T1000 (cell line): ENCODE measurements around the gene FTO.

Source experiments
- DNase-seq: peaks from one replicate; lab custom pipeline; 2025; ENCODE audit warnings: mixed read lengths; lab: John Stamatoyannopoulos, UW

Gene FTO

DNA sequence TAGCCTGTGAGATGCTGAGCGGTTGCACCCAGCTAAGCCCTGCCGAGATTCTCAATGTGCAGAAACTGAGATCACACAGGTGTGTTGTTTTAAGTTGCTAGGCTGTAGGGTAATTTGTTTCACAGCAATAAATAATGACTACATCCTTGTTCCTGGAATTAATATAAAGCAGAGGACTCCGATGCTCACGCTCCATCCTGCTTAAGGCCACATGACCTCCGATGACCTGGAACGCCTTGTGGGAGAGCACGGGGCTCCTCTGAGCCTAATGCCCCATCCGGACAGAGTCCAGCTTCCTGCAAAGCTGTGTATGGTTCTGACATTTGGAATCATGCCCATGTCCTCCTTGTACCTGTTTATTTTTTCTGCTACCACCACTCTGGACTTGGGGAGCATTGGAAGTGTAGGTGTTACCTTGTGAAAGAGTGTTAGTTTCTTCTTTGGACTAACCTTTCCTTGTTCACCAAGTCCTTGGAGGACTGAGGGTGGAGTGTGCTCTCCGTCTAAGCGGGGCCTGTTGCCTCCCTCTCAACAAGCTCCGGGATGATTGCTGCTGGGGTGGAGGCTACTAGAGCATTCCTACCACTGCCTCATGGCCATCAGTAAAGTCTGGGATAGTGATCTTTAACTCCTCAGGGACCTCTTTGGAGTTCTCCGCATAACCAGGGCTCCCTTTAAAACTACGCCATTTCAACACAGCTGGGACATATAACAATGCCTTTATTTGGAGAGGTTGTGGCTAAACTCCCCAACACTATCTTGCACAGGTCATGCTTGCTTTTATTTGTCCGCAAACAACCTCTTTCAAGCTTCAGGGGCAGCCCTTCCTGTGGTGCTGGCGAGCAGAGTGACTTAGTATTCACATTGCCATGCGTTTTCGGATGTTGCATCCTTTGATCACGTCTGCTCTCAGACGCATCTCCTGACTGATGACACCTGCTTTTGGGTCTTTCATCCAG lies 457.3 kb downstream of the FTO start:
- no peak for DNase-seq

DNA sequence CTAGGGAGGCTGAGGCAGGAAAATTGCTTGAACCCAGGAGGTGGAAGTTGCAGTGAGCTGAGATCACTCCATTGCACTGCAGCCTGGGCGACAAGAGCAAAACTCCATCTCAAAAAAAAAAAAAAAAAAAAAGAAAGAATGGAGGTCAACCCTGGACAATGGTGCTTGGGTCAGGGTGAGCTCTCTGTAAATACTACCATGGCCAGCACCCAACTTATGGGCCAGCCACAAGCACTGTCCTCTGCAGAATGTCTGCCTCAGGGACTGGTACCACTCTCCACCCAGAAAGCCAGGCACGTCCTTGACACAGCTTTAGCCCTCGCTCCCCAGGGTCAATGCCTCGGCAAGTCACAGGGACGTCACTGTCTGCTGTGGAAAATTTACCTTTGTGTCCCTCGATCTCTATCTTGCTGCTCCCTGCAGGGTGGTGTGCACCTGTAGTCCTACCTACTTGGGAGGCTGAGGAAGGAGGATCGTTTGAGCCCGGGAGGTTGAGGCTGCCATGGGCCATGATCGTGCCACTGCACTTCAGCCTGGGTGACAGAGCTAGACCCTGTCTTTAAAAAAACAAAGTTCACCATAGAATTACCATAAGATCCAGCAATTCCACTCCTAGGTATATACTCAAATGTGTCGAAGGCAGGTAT lies 459.4 kb downstream of the FTO start:
- no peak for DNase-seq

DNA sequence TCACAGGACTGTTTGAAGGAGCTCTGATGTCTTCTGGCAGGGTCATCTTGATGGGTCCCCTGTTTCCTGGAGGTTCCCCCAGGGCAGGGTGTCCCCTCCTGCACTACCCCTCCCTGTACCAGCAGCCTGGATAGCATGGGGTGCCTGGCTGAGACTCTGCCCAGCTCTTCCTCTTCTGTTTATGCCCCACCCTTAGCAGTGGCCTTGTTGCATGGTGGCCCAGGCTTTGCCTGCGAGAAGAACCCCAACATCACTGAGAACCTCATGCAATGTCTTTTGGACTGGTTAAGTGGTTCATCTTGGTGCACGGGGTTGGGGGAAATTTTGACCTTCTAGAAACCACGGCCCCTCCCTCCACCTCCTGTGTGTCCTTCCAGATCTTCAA lies 460.8 kb downstream of the FTO start:
- DNase-seq = no peak

DNA sequence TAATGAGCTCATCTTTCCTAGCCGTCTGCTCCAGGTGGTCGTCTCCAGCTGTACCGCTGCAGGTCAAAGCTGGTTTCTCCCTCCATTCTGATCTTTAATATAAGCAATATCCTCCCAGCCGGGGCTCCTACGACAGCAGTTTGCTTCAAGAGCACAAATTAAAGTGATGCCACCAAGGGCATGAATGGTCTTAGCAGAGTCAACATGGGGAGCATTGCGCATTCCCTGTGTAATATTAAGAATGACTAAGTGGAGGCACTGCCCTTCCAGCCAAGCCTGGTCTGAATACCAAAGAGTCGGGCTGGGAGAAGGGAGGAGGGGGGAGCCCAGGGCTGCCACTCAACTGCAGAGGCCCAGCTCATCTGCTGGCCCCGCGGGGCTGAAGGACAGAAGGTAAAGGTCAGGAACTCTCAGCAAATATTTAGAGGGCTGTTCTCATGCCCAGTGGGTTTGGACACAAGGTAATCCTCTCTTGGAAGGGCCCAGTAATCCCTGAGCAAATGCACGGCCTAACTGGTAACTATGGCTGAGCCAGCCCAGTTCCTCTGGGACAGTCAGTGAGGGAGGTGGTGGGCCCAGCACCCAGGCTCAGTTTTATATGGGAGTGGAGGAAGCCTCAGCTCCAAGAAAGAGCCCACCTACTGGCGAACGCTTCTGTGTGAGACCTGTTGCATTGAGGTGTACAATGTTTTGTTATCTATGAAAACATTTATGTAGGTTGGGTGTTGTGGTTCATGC lies 461.4 kb downstream of the FTO start:
- DNase-seq = no peak

DNA sequence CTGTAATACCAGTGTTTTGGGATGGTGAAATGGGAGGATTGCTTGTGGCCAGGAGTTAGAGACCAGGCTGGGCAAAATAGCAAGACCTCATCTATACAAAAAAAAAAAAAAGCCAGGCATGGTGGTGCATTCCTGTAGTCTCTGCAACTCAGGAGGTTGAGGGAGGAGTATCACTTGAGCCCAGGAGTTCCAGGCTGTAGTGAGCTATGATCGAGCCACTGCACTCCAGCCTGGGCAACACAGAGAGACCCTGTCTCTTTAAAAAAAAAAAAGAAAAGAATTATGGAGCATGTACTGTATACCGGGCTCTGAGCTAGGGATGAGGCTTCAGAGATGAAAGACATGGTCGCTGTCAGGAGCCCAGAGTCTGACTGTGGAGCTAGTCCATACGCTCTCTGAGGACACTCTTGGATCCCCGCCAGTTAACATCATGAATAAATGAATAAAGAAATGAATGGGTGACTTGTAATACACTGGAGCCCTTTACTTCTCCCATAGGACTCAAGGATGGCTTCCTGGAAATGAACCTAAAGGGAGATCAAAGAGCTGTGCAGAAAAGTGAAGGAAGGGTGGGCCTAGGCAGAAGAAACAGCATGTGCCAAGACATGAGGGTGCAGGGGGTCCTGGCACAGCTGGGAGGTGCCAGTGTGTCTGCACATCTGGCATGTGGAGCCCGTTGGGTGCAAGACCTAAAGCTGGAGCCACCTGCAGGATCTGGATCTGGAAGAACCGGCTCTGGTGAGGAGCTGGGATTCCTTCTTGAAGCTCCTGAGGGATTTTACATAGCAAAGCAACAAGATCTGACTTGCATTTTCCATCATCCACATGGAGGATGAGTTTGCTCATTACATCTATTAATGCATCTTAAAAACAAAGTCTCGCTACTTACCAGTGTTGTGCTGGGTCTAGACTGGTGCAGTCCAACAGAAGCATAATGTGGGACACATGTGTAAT lies 462.2 kb downstream of the FTO start:
- no peak for DNase-seq

DNA sequence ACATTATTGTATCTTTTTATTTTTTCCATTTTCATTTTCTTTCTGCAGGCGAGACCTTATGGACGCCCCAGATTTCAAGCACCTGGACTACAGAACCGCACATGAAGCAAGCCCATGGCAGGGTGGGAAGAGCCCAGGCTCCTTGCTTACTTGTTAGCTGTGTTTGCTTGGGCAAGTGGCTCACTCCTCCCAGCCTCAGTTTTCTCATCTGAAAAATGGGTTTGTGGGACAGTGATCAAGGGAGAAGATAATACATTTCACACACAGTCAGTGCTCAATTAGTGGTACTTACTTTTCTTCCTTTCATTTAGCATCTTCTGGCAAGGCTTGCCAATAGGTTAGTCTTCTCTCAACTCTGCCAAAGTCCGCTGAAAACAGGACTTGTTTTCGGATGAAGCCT lies 465.2 kb downstream of the FTO start:
- DNase-seq = no peak

DNA sequence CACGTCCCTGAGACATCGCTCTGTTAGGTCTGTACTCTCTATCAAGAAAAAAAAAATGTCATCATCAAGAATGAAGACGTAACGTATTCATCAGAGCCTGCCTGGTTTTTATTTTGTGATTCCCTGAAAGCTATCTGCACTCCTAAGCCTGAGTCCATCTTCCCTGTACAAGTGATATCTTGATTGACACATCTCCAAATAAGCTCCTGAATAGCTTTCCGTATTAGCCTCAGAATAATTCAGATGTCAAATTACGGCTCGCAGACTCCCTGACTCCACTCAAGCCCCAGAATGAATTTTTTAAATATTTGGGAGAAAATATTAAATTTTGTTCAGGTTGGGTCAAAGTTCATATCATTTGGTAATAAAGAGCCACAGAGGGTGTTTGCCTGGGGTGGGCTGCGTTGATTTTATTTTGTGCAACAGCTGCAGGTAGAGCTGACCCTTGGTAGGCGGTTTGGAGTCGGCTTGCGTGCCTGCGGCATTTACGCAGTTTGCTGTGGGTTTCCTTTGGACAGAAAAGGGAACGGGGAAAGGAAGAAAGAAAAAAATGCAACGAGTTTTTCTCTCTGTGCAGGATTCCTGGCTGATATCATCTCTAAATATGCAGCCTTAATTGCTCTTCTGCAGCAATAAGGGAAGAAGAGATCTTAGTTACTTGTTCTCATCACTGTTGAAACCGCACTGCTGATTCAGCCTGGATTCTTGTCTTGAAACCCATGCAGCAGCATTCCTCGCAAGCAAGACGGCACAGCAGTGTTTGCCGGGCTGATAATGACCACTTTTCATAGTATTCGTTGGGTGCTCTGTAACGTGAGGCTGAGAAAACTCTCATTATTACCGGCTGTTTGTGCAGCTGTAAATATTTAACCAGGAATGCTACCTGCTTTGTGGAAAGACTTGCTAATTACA lies 467.9 kb downstream of the FTO start:
- no peak for DNase-seq

DNA sequence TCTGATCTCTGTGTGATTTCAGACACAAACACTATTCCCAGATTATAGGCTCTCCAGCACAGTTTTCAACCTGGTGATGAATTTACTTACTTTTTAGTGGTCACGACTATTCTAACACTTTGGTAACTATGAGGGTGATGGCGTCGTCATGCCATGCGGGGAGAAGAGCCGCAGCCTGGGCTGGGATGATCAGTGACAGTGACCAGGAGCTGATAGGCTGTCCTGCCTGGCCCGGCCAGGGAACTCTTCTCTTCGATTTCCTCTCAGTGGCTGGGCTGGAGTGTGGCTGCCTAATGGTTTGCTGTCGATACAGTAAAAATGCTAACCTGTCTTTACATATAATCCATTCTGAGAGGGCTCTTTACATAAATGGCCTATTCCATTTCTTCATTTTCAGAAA lies 469.5 kb downstream of the FTO start:
- DNase-seq = no peak

DNA sequence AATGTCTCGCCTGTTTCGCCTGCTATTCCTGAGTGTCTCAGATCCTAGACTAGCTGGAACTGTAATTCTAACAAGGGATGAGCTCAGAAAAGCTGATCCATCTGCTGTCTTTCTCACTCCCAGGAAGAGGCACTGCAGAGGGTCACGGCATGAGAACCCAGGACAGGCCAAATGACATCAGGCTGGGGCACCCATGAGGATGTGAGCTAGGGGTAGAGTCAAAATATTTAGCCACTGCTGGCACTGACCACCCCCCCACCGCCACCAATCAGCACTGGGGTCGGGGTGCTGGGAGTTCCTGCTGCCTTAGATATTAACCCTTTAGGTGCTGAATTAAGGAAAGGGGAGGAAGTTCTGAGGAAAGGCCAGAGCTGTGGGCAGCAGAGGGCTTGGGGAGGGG lies 470.2 kb downstream of the FTO start:
- DNase-seq = no peak

DNA sequence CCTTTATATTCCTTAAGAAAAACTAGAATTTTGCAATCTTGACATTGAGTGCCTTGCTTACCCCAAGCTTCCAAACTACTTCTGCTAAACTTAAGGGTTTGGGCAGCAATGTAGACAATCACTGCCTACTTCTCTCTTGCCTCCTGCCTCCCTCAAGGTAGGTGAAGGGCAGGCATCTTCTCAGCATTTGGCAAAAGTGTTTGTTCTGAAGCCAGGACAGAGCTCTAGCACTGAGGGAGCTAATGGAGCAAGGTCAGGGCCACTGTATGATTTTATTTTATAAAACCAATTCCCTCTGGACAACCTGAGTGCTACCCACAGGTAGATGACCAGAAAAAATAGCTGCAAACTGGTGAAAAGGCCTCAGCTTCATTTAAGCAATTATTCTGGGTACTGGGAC lies 470.8 kb downstream of the FTO start:
- no peak for DNase-seq

DNA sequence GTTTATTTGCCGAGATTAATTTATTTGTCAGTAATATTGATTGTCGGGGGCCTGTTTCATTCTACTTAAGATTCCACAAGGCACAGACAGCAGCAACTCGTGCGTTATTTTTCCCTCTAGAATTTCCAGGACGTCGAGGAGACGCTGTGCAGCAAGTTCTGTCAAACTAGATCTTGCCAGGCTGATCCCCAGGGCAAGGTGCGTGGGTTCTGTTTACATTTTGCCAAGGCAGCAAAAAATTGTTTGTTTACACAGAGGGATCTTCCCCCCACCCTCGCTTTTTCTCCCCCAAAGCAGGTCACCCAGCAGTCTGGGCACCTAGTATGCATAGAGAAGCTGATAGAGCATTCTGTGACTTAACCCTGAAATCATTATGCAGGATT lies 471.2 kb downstream of the FTO start:
- DNase-seq = no peak

DNA sequence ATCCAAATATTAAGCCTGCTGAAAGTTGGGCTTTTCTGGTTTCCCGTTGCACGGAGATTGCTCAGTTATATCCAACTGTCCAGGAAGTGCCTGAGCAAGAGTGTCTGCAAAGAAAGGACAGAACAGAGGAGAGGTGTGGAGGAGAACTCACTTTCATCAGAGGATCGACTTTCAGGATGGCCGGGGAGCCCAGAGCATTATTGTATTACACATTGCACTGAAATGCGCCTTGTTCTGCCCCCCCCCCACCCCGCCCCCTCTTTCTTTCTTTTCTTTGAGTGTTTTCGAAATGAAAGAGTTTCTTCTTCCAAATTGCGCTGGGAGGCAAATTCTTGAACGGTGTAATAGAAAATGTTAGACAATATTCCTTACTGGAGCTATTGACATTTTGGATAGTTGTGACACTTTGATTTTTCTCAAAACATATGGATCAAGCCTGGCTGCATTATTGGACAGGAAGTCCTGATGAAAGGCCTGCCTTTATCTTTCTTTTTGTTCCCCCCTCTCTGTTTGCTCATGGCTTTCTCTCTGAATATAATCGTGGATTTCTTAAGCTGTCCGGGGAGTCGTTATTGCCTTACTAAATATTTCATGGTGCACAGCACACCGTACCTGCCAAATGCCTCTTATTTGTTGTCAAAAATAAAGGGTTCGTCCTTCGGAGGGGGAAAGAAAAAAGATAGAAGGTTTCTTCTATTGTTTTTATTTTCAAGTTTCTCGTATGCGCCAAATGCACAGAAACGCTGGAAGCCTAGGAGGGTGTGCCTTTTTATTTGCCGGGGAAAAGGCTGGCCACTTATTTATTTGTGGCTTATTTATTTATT lies 471.8 kb downstream of the FTO start:
- DNase-seq = no peak

DNA sequence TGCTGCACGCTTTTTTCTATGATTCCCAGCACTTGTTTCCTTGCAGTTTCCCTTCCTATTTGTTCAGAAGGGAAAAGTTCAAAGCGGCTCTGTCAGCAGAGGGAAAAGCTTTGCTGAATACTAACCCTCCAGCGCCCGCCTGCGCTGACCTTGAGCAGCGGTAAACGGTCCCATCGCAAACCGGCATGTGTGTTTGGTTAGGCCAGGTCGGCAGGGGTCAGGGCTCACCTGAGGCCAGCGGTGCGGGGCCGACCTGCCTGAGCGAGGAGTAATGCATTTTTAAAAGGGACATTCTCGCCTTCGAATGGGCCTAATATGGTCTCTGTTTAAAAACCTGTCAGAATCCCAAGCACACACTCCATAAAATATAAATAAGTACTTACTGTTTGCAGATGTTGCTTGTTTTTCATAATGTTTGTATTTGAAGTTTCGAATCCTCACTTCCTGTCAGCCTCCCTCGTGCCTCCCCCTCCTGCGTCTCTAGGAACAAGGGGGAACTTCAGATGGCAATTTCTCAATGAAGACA lies 472.5 kb downstream of the FTO start:
- no peak for DNase-seq

DNA sequence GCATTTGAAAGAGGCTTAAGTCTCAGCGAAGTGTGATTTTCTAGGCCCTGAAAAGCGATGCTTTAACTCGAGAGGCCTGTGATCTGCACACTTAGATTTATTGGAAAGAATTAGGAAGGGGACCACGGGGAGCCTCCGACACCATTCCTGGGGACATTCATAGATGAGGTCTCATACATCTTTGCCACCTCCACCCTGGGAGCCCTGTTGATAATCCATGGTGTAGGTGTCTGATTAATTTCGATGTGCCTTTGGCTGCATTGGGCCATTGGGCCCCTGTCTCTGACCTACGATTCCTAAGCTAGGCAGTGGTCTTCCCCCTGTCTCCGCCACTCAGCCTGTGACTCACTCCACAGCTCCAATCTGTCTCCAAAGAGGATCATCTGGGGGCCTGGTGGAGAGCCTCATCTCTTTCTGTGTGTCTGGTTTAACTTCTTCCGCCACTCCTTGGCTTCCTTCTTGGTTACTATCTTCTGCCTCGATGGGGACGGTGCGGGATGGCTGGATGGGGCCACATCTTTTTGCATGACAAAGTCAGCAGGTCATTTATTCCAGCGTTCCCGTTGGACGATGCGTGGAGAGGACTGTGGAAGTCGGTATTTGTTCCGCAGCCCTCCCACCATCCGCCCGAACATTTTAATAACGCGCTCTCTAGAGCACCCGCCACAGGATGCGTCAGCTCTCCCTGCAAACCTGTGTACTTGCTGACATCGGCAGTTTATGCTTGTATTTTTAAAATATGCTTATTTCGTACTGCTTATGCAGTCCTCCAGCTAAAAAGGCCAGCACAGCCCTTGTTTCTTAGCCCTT lies 473.3 kb downstream of the FTO start:
- DNase-seq = no peak

DNA sequence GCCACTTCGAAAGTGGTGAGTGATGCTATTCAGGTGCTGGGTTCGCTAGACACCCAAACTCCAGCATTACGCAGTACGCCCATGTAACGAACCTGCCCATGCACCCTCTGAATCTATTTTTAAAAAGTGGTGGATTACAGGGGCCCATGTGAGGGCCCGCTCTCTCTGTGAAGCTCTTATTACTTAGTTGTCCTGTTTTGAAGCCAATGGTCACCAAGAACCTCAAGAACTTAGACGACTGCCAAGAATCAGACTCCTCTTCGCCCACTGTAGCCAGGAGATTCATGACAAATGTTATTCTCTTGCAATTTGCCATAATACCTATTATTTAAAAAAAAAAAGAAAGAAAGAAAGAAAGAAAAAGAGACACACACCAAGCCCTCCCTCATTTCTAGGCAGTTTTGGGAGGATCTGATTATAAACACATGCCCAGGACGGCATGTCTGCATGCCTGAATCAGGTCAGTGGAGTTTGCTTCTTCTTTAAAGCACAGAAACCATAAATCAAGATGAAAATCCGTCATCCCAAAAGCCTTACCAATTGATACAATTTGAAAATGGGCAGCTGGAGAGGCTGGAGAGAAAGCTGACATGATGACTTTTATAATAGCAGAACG lies 474.0 kb downstream of the FTO start:
- no peak for DNase-seq

DNA sequence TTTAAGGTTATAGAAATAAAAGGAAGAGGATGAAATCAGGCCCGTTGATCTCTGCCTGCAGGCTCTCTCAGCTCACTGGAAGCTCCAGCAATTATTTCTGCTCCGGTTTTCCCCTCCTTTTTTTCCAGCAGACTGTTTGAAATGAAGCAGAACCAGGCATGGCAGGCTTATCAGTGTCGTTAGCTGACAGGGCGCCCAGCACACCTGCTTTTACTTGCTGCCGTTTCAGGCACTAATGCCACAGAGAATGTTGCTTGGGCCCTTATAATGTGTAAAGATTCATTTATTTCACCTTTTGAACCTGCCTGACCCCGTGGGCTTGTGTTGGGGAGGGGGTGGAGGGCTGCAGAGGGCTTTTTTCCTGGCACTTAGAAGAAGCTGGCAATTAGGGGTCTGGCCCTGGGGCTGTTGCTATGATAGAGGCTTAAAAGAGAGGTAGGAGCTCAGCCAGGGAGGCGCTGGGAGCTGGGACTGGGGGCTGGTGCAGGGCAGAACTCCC lies 474.6 kb downstream of the FTO start:
- no peak for DNase-seq

DNA sequence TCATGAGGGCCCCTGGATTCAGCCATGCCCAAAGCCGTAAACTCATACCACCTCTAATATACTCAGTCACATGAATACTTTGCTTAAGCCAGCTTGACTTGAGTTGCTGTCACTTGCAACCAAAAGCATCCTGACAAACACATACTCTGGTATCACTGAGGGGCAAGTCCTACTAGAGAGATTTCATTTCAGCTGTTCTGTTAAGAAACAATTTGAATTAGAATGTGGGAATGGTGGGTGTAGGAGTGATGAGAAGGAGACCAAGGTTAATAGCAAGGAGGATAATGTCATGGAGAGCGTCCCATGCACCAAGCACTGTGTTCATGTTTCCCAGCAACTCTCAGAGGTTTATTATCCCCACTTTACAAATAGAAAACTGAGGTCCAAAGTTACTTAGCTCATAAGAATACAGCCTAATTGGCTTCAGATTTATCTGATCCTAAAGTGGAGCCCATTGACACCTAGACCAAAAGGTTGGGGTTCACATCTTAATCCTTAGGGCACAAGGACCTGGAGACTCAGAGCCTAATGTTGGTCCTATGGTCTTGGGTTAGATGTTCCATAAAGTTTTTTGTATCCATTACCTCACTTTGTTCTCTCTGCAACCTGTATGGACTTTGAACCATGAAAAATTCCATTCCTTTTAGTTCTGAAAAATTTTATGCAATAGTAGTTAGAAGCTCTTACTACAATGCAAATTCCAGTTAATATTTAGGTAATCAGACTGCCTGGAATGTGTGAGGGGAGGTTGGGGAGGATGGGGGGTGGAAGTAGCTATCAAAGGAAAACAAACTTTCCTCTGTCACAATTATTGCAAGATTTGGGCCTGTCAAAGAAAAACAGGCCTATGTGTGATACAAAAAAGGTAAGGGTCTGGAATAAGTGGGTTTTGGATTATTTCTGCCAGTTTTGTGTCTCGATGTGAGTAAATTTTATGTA lies 476.7 kb downstream of the FTO start:
- no peak for DNase-seq
